H9 (cell line): ENCODE data around the gene WDR4. TPM values are rescaled to one million over a fixed set of nuclear protein-coding genes. Genes with fewer than 3 reads are reported as not detected.

ENCODE experiments used
- DNase-seq: peaks from one replicate; pipeline ENCODE4 v3.0.0-alpha.2; 2017
- H2AFZ ChIP-seq: one replicate; pipeline ENCODE4 v1.6.1; 2013; ENCODE audit warnings: mild to moderate bottlenecking, low read length, control low read depth, moderate library complexity
- H2AK5ac ChIP-seq: 2 replicates; pipeline ENCODE4 v1.6.1; 2013; ENCODE audit warnings: low read length, control low read depth, mixed read lengths; ENCODE audit not compliant: insufficient read length
- H2BK120ac ChIP-seq: one replicate; pipeline ENCODE4 v1.6.1; 2013; ENCODE audit warnings: low read depth, mild to moderate bottlenecking, low read length, control low read depth, inconsistent platforms; ENCODE audit not compliant: poor library complexity, severe bottlenecking
- H2BK12ac ChIP-seq: 2 replicates; pipeline ENCODE4 v1.6.1; 2013; ENCODE audit warnings: low read length, control low read depth, mixed read lengths, low read depth; ENCODE audit not compliant: insufficient read length
- H2BK15ac ChIP-seq: 2 replicates; pipeline ENCODE4 v1.6.1; 2013; ENCODE audit warnings: low read depth, low read length, control low read depth
- H2BK20ac ChIP-seq: one replicate; pipeline ENCODE4 v1.6.1; 2013; ENCODE audit warnings: low read depth, mild to moderate bottlenecking, low read length, control low read depth, inconsistent platforms; ENCODE audit not compliant: poor library complexity, severe bottlenecking
- H2BK5ac ChIP-seq: 2 replicates; pipeline ENCODE4 v1.6.1; 2013; ENCODE audit warnings: low read length, control low read depth, mixed read lengths; ENCODE audit not compliant: insufficient read length
- H3K14ac ChIP-seq: 2 replicates; pipeline ENCODE4 v1.6.1; 2013; ENCODE audit warnings: low read length, control low read depth; ENCODE audit not compliant: insufficient read depth
- H3K18ac ChIP-seq: 2 replicates; pipeline ENCODE4 v1.6.1; 2013; ENCODE audit warnings: low read depth, mild to moderate bottlenecking, mixed read lengths, low read length, control low read depth; ENCODE audit not compliant: insufficient read length
- H3K23ac ChIP-seq: 2 replicates; pipeline ENCODE4 v1.6.1; 2013; ENCODE audit warnings: low read length, control low read depth, mixed read lengths, low read depth; ENCODE audit not compliant: insufficient read length
- H3K23me2 ChIP-seq: 2 replicates; pipeline ENCODE4 v1.6.1; 2013; ENCODE audit warnings: low read depth, mild to moderate bottlenecking, mixed read lengths, low read length, control low read depth; ENCODE audit not compliant: insufficient read length, poor library complexity, severe bottlenecking
- H3K27ac ChIP-seq: 2 replicates; pipeline ENCODE4 v1.5.1; 2013; ENCODE audit warnings: low read length, control low read depth, mixed read lengths, low read depth; ENCODE audit not compliant: insufficient read length
- H3K27me3 ChIP-seq: 2 replicates; pipeline ENCODE4 v1.6.1; 2013; ENCODE audit warnings: low read length, control low read depth, inconsistent platforms; ENCODE audit not compliant: insufficient read depth
- H3K4ac ChIP-seq: 2 replicates; pipeline ENCODE4 v1.6.1; 2013; ENCODE audit warnings: low read depth, mild to moderate bottlenecking, control low read depth, inconsistent platforms, low read length, moderate library complexity
- H3K4me1 ChIP-seq: 2 replicates; pipeline ENCODE4 v1.6.1; 2013; ENCODE audit warnings: low read length, control low read depth, inconsistent platforms; ENCODE audit not compliant: insufficient read depth
- H3K4me2 ChIP-seq: 2 replicates; pipeline ENCODE4 v1.6.1; 2013; ENCODE audit warnings: low read length, control low read depth, mixed read lengths; ENCODE audit not compliant: insufficient read length, insufficient read depth
- H3K56ac ChIP-seq: 2 replicates; pipeline ENCODE4 v1.6.1; 2013; ENCODE audit warnings: low read depth, mild to moderate bottlenecking, mixed read lengths, low read length, control low read depth; ENCODE audit not compliant: insufficient read length
- H3K79me1 ChIP-seq: 2 replicates; pipeline ENCODE4 v1.6.1; 2013; ENCODE audit warnings: low read depth, mild to moderate bottlenecking, moderate library complexity, low read length, control low read depth, inconsistent platforms; ENCODE audit not compliant: insufficient read depth, poor library complexity, severe bottlenecking
- H3K79me2 ChIP-seq: 2 replicates; pipeline ENCODE4 v1.6.1; 2013; ENCODE audit warnings: low read length, control low read depth, inconsistent platforms; ENCODE audit not compliant: insufficient read depth
- H3K9ac ChIP-seq: 2 replicates; pipeline ENCODE4 v1.6.1; 2013; ENCODE audit warnings: low read length, control low read depth, mixed read lengths; ENCODE audit not compliant: insufficient read length; ENCODE audit errors: extremely low read depth
- H3K9me3 ChIP-seq: one replicate; pipeline ENCODE4 v1.6.1; 2013; ENCODE audit warnings: low read depth, low read length, inconsistent platforms; ENCODE audit not compliant: control insufficient read depth
- H3T11ph ChIP-seq: one replicate; pipeline ENCODE4 v1.6.1; 2013; ENCODE audit warnings: mild to moderate bottlenecking, low read length, control low read depth, inconsistent platforms
- H4K20me1 ChIP-seq: one replicate; pipeline ENCODE4 v1.6.1; 2013; ENCODE audit not compliant: control insufficient read depth, insufficient read length, insufficient read depth
- H4K5ac ChIP-seq: 2 replicates; pipeline ENCODE4 v1.6.1; 2013; ENCODE audit warnings: low read depth, mild to moderate bottlenecking, mixed read lengths, low read length, control low read depth; ENCODE audit not compliant: insufficient read length
- H4K8ac ChIP-seq: replicated peaks from 2 replicates; pipeline ENCODE4 v1.6.1; 2013; ENCODE audit warnings: low read length, control low read depth, mixed read lengths, low read depth; ENCODE audit not compliant: insufficient read length
- H4K91ac ChIP-seq: 2 replicates; pipeline ENCODE4 v1.6.1; 2013; ENCODE audit warnings: low read depth, mild to moderate bottlenecking, moderate library complexity, mixed read lengths, low read length, control low read depth; ENCODE audit not compliant: insufficient read length
- H3K27ac Mint-ChIP-seq, 3 experiments: 2 replicates in 2 of 3; 3 replicates in 1 of 3; pipeline ENCODE4 v1.8.0; 2020 to 2021; ENCODE audit warnings: mixed read lengths in 3 of 3, mild to moderate bottlenecking in 1 of 3, moderate library complexity in 1 of 3
- H3K27me3 Mint-ChIP-seq: 2 replicates; pipeline ENCODE4 v1.8.0; 2021; ENCODE audit warnings: low read depth, mild to moderate bottlenecking, moderate library complexity, mixed read lengths
- H3K36me3 Mint-ChIP-seq, 3 experiments: 2 replicates in 2 of 3; 3 replicates in 1 of 3; pipeline ENCODE4 v1.8.0; 2020 to 2021; ENCODE audit warnings: low read depth in 3 of 3, mixed read lengths in 3 of 3; ENCODE audit not compliant: insufficient read depth in 1 of 3
- H3K4me1 Mint-ChIP-seq, 2 experiments: 2 replicates each; pipeline ENCODE4 v1.8.0; 2020; ENCODE audit warnings: mixed read lengths in 2 of 2
- H3K4me3 Mint-ChIP-seq, 2 experiments: 2 replicates in 1 of 2; 3 replicates in 1 of 2; pipeline ENCODE4 v1.8.0; 2020 to 2021; ENCODE audit warnings: mild to moderate bottlenecking in 2 of 2, mixed read lengths in 2 of 2, moderate library complexity in 1 of 2
- H3K9me3 Mint-ChIP-seq, 2 experiments: 2 replicates in 1 of 2; 3 replicates in 1 of 2; pipeline ENCODE4 v1.8.0; 2020; ENCODE audit warnings: mild to moderate bottlenecking in 2 of 2, mixed read lengths in 2 of 2, moderate library complexity in 1 of 2
- CTCF ChIP-seq: fragments of 200-600 bp; sonication (generic); conservative IDR thresholded peaks from 3 replicates; pipeline ENCODE4 v1.8.0; 2021; ENCODE audit warnings: antibody characterized with exemption, mild to moderate bottlenecking
- WGBS: extraction: QIAGEN DNeasy Blood & Tissue Kit; methylation state at CpG from one replicate; pipeline ENCODE4 v1.1.7; 2013; ENCODE audit warnings: missing lambda C conversion rate, low lambda C conversion rate, mixed read lengths; ENCODE audit not compliant: insufficient read length; ENCODE audit errors: extremely low coverage; 5-methylcytosine and 5-hydroxymethylcytosine counted together
- total RNA-seq: library from RNA; stranded (reverse); gene quantifications from 2 replicates; pipeline ENCODE4 v1.2.1, GENCODE V29; 2021

WDR4 gene
- total RNA-seq, 1 experiment from 2014 or later = 54.4 TPM

GRCh38 chr21:42850463-42850862, 28.9 kb downstream of the WDR4 start:
- no peak overlapping the region for H3K27ac ChIP-seq
- no peak overlapping the region for H4K5ac ChIP-seq
- no peak overlapping the region for H3K4ac ChIP-seq
- H3T11ph ChIP-seq = no peak overlapping the region
- no peak overlapping the region for H3K14ac ChIP-seq
- H2AK5ac ChIP-seq = no peak overlapping the region
- H3K18ac ChIP-seq = no peak overlapping the region
- no peaks in the 10 kb centered on the region for H3K9me3 Mint-ChIP-seq
- H2BK5ac ChIP-seq = no peak overlapping the region
- no peak overlapping the region for H4K91ac ChIP-seq
- no peak for DNase-seq
- H2BK15ac ChIP-seq = no peak overlapping the region
- H3K9ac ChIP-seq = no peak overlapping the region
- H3K23me2 ChIP-seq = no peaks in the 10 kb centered on the region
- no peak overlapping the region for H2BK20ac ChIP-seq
- H3K9me3 ChIP-seq = no peaks in the 10 kb centered on the region
- WGBS = no CpG with 5 or more reads among the region's 10 CpGs
- no peaks in the 10 kb centered on the region for H3K27me3 ChIP-seq
- peaks cover 4% of the 10 kb centered on the region for H3K79me2 ChIP-seq
- no peak overlapping the region for H2AFZ ChIP-seq
- peaks cover 57 to 93% (median 91%) of the 10 kb centered on the region in 3 experiments for H3K36me3 Mint-ChIP-seq
- no peak overlapping the region for H4K8ac ChIP-seq
- peaks cover 3% of the 10 kb centered on the region for H3K79me1 ChIP-seq
- H3K27ac Mint-ChIP-seq = no peak overlapping the region
- H3K4me3 Mint-ChIP-seq = no peak overlapping the region
- H3K56ac ChIP-seq = no peak overlapping the region
- no peaks in the 10 kb centered on the region for H3K4me1 Mint-ChIP-seq
- TF ChIP-seq CTCF = no peak
- H3K27me3 Mint-ChIP-seq = no peaks in the 10 kb centered on the region
- H3K23ac ChIP-seq = no peak overlapping the region
- H2BK12ac ChIP-seq = no peak overlapping the region
- H3K4me2 ChIP-seq = no peak overlapping the region
- no peaks in the 10 kb centered on the region for H4K20me1 ChIP-seq
- H3K4me1 ChIP-seq = no peaks in the 10 kb centered on the region
- no peak overlapping the region for H2BK120ac ChIP-seq
